Activated effector memory CD4-positive, alpha-beta T cell treated with Interleukin-2 at 50 U/mL for 16 hours (primary cell): ENCODE measurements around the gene ARVCF.

ENCODE experiments used
- DNase-seq: peaks from one replicate; pipeline ENCODE4 v3.0.0-alpha.2; 2020

ARVCF gene

GRCh38 chr22:19984851-19985811 is 31.5 kb downstream of the ARVCF start:
- DNase-seq: no peak

- DNase-seq: no peak
Measured at GRCh38 chr22:19984201-19984753, 32.3 kb downstream of the ARVCF start.

GRCh38 chr22:19983741-19984140 is 32.9 kb downstream of the ARVCF start:
- no peak for DNase-seq

- DNase-seq: no peak
Measured at GRCh38 chr22:19982991-19983578, 33.5 kb downstream of the ARVCF start.

GRCh38 chr22:19981961-19982920 is 34.4 kb downstream of the ARVCF start:
- DNase-seq: no peak

GRCh38 chr22:19981171-19981960 is 35.3 kb downstream of the ARVCF start:
- no peak for DNase-seq

GRCh38 chr22:19980766-19981165 is 35.9 kb downstream of the ARVCF start:
- no peak for DNase-seq

- DNase-seq: no peak
Measured at GRCh38 chr22:19979712-19980493, 36.7 kb downstream of the ARVCF start.

GRCh38 chr22:19978748-19979147 is 37.9 kb downstream of the ARVCF start:
- DNase-seq: no peak

GRCh38 chr22:19977296-19978243 is 39.1 kb downstream of the ARVCF start:
- DNase-seq: no peak

- no peak for DNase-seq
Measured at GRCh38 chr22:19976671-19977070, 40.0 kb downstream of the ARVCF start.

- DNase-seq: no peak
Measured at GRCh38 chr22:19975707-19976035, 41.0 kb downstream of the ARVCF start.

- no peak for DNase-seq
Measured at GRCh38 chr22:19974935-19975706, 41.5 kb downstream of the ARVCF start.

- DNase-seq: no peak
Measured at GRCh38 chr22:19974268-19974861, 42.3 kb downstream of the ARVCF start.

GRCh38 chr22:19973551-19974267 is 42.9 kb downstream of the ARVCF start:
- DNase-seq: no peak

- no peak for DNase-seq
Measured at GRCh38 chr22:19972652-19973550, 43.7 kb downstream of the ARVCF start.

- DNase-seq: no peak
Measured at GRCh38 chr22:19972251-19972650, 44.4 kb downstream of the ARVCF start.
